Activated B cell treated with CpG ODN at 0.5 μM for 24 hours (primary cell): ENCODE results near the gene ACYP1. TPM values are rescaled to one million over a fixed set of nuclear protein-coding genes. Genes with fewer than 3 reads are reported as not detected.

Source experiments
- ATAC-seq: fragments of 200-7000 bp; cut with Tn5 transposase; one replicate; pipeline ENCODE4 v1.10.0; 2021; ENCODE audit warnings: low read depth, mild to moderate bottlenecking, moderate library complexity
- CTCF ChIA-PET: fragments of 350-600 bp; sonication (Branson Sonifier 250); formaldehyde crosslinking; loops from one replicate; lab custom pipeline; 2021; ENCODE audit warnings: antibody characterized with exemption; lab: Charles Lee
- POLR2A ChIA-PET: fragments of 350-600 bp; sonication (Branson Sonifier 250); formaldehyde crosslinking; loops from one replicate; lab custom pipeline; 2021; ENCODE audit warnings: antibody characterized with exemption; lab: Charles Lee
- DNase-seq: peaks from one replicate; pipeline ENCODE4 v3.0.0; 2022
- H3K27ac Mint-ChIP-seq: one replicate; pipeline ENCODE4 v1.8.0; 2020; ENCODE audit warnings: mixed read lengths
- H3K27me3 Mint-ChIP-seq: one replicate; pipeline ENCODE4 v1.8.0; 2021; ENCODE audit warnings: mixed read lengths
- H3K36me3 Mint-ChIP-seq: one replicate; pipeline ENCODE4 v1.8.0; 2021; ENCODE audit warnings: low read depth, mixed read lengths
- H3K4me1 Mint-ChIP-seq: one replicate; pipeline ENCODE4 v1.8.0; 2021; ENCODE audit warnings: mixed read lengths
- H3K4me3 Mint-ChIP-seq: one replicate; pipeline ENCODE4 v1.8.0; 2020; ENCODE audit warnings: mild to moderate bottlenecking, mixed read lengths
- H3K9me3 Mint-ChIP-seq: one replicate; pipeline ENCODE4 v1.8.0; 2020; ENCODE audit warnings: mixed read lengths
- intact Hi-C: fragments of 100-400 bp; cut with micrococcal nuclease; formaldehyde crosslinking; loops from one replicate; pipeline ENCODE4 v1.15.1; 2024
- total RNA-seq: library from RNA; stranded (reverse); gene quantifications from 2 replicates; pipeline ENCODE4 v1.2.3, GENCODE V29; 2022
- TF ChIP-seq, protein P1 (sequence below): fragments of 200-600 bp; IDR thresholded peaks from one replicate; pipeline ENCODE4 v1.8.0; 2022; ENCODE audit warnings: antibody characterized with exemption, mild to moderate bottlenecking

ACYP1 gene
- total RNA-seq, 1 donor from 2014 or later: 25.9 TPM

- peaks cover 75% of the 10 kb centered on the region for H3K36me3 Mint-ChIP-seq
- ChIA-PET POLR2A (no interaction called here), CTCF (interaction anchor here (1.0 to 5.7 kb wide), 2 partner anchors 185 to 231 kb away, joined by 3 to 111 read pairs; no protein-coding TSS in a partner anchor)
- peaks cover 9% of the 10 kb centered on the region for H3K4me1 Mint-ChIP-seq
- no peak overlapping the region for H3K4me3 Mint-ChIP-seq
- intact Hi-C loops: no loop called here
- DNase-seq (no peak), ATAC-seq (no peak)
- no peaks in the 10 kb centered on the region for H3K27me3 Mint-ChIP-seq
- H3K27ac Mint-ChIP-seq: no peak overlapping the region
- TF ChIP-seq, protein P1, sequence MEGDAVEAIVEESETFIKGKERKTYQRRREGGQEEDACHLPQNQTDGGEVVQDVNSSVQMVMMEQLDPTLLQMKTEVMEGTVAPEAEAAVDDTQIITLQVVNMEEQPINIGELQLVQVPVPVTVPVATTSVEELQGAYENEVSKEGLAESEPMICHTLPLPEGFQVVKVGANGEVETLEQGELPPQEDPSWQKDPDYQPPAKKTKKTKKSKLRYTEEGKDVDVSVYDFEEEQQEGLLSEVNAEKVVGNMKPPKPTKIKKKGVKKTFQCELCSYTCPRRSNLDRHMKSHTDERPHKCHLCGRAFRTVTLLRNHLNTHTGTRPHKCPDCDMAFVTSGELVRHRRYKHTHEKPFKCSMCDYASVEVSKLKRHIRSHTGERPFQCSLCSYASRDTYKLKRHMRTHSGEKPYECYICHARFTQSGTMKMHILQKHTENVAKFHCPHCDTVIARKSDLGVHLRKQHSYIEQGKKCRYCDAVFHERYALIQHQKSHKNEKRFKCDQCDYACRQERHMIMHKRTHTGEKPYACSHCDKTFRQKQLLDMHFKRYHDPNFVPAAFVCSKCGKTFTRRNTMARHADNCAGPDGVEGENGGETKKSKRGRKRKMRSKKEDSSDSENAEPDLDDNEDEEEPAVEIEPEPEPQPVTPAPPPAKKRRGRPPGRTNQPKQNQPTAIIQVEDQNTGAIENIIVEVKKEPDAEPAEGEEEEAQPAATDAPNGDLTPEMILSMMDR: no peak
- H3K9me3 Mint-ChIP-seq: no peaks in the 10 kb centered on the region
Measured at GRCh38 chr14:75091251-75091650, 27.4 kb upstream of the ACYP1 start.

DNA sequence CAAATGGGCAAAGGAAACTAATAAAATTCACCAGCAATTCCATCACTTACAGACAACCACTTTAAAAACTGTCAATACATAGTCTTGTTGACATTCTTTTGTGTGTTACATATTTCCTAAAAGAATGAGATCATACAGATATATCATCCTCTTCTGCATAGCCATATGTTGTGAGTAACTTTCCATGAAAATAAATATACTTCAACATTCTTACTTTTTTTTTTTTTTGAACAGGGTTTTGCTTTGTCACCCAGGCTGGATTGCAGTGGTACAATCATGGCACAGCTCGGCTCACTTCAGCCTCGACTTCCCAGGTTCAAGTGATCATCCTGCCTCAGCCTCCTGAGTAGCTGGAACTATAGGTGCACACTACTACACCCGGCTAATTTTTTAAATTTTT, 26.5 kb upstream of the ACYP1 start:
- no peaks in the 10 kb centered on the region for H3K27me3 Mint-ChIP-seq
- ATAC-seq (no peak), DNase-seq (no peak)
- no peak overlapping the region for H3K27ac Mint-ChIP-seq
- TF ChIP-seq, protein P1: no peak
- CTCF ChIA-PET: interaction anchor here (1.0 to 5.7 kb wide), 2 partner anchors 184 to 230 kb away, joined by 3 to 111 read pairs; no protein-coding TSS in a partner anchor
- peaks cover 3% of the 10 kb centered on the region for H3K4me1 Mint-ChIP-seq
- H3K36me3 Mint-ChIP-seq: peaks cover 74% of the 10 kb centered on the region
- intact Hi-C loops: no loop called here
- POLR2A ChIA-PET: no interaction called here
- H3K4me3 Mint-ChIP-seq: no peak overlapping the region
- no peaks in the 10 kb centered on the region for H3K9me3 Mint-ChIP-seq

DNA sequence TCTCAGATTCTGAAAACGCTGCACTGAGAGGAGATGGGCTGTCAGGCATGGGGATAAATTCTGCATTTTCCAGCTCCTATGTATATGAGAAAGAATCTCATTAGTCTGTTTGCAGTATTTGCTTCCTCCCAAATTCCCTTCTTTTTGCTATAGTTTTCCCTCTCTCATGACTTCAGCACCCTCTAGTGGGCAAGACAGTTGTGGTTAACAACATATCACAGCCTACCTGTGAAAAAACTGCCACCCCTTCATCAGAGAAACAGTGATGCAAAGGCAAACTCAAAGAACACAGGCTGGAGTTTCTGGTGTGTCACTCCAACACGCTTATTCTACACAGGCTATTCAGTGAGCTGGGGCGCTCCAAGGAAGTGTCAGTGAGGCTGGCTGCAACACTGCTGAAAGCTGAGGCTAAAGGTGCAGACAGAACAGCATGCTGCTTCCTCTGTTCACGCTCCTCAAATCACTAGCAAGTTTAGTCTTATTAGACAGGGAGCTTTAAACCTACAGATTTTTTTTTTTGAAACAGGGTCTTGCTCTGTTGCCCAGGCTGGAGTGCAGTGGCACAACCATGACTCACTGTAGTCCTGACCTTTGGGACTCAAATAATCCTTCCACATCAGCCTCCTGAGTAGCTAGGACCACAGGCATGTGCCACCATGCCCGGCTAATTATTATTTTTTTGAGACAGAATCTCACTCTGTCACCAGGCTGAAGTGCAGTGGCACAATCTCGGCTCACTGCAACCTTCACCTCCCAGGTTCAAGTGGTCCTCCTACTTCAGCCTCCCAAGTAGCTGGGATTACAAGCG, 24.9 kb upstream of the ACYP1 start:
- Mint-ChIP-seq H3K27me3 (no peaks in the 10 kb centered on the region), H3K9me3 (no peaks in the 10 kb centered on the region), H3K27ac (no peak overlapping the region), H3K4me1 (no peaks in the 10 kb centered on the region), H3K4me3 (no peak overlapping the region), H3K36me3 (peaks cover 75% of the 10 kb centered on the region)
- DNase-seq (no peak), ATAC-seq (peak; percentile 37)
- TF ChIP-seq, protein P1: peak; percentile 72
- intact Hi-C loops: loop anchor here (1.0 kb wide), 5 partner anchors 142 to 479 kb away; no protein-coding TSS in a partner anchor
- POLR2A ChIA-PET: interaction anchor here (0.6 to 0.7 kb wide), 3 partner anchors 228 to 256 kb away, joined by 3 to 4 read pairs (median 3); no protein-coding TSS in a partner anchor
- CTCF ChIA-PET: interaction anchor here (0.7 to 5.7 kb wide), 30 partner anchors 10 to 480 kb away, joined by 3 to 111 read pairs (median 4); partner anchors contain the start of genes MLH3 and RPS6KL1

- ChIA-PET CTCF (interaction anchor here (0.7 to 5.7 kb wide), 26 partner anchors 10 to 479 kb away, joined by 3 to 111 read pairs (median 4); partner anchors contain the start of genes MLH3 and RPS6KL1), POLR2A (interaction anchor here (0.6 to 0.7 kb wide), 2 partner anchors 227 to 229 kb away, joined by 3 read pairs; no protein-coding TSS in a partner anchor)
- no peak overlapping the region for H3K27ac Mint-ChIP-seq
- ATAC-seq (no peak), DNase-seq (no peak)
- TF ChIP-seq, protein P1: no peak
- no peak overlapping the region for H3K4me3 Mint-ChIP-seq
- H3K36me3 Mint-ChIP-seq: peaks cover 79% of the 10 kb centered on the region
- H3K4me1 Mint-ChIP-seq: no peaks in the 10 kb centered on the region
- intact Hi-C loops: loop anchor here (1.0 kb wide), 5 partner anchors 142 to 479 kb away; no protein-coding TSS in a partner anchor
- H3K9me3 Mint-ChIP-seq: no peaks in the 10 kb centered on the region
- H3K27me3 Mint-ChIP-seq: no peaks in the 10 kb centered on the region
Measured at GRCh38 chr14:75088153-75088552, 24.3 kb upstream of the ACYP1 start.

DNA sequence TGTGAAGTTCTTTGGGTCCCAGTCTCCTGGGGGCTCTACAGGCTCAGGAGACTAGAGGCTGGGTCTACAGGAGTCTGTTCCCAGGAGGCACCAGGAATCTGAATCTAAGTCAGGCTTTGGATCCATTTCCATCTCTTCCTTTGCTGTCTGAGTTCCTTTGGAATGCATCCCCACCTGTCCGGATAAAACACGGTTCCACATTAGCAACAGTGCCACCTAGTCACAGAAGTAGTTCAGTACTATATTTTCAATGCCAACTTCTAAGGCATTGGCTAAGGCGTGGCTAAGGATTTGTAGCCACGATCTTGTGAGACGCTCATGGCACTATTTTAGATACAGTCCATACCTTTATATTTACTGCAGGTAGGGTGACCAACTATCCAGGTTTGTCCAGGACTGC, 20.7 kb upstream of the ACYP1 start:
- DNase-seq (no peak), ATAC-seq (no peak)
- Mint-ChIP-seq H3K27ac (no peak overlapping the region), H3K36me3 (peaks cover 75% of the 10 kb centered on the region), H3K4me1 (no peaks in the 10 kb centered on the region), H3K4me3 (no peak overlapping the region), H3K9me3 (no peaks in the 10 kb centered on the region), H3K27me3 (no peaks in the 10 kb centered on the region)
- POLR2A ChIA-PET: no interaction called here
- intact Hi-C loops: no loop called here
- TF ChIP-seq, protein P1: no peak
- CTCF ChIA-PET: no interaction called here
